DOHH2 (cell line): ENCODE results near the gene SCRN1.

Source experiments
- CTCF ChIP-seq: fragments of 200-600 bp; sonication (generic); IDR thresholded peaks from one replicate; pipeline ENCODE4 v1.5.1; 2014; ENCODE audit warnings: antibody characterized with exemption, mild to moderate bottlenecking, low read depth, low read length; ENCODE audit not compliant: poor library complexity, severe bottlenecking
- EZH2phosphoT487 ChIP-seq: fragments of 200-600 bp; sonication (generic); IDR thresholded peaks from 2 replicates; pipeline ENCODE4 v1.6.1; 2017; ENCODE audit warnings: borderline replicate concordance, mild to moderate bottlenecking, antibody characterized with exemption, low read length, moderate library complexity, mixed read lengths

- TF ChIP-seq CTCF (no peak), EZH2phosphoT487 (no peak)
Measured at GRCh38 chr7:29906200-29907022, 83.2 kb downstream of the SCRN1 start.
